Stomach (tissue), 4 donors: ENCODE measurements around the gene FUCA1.

ENCODE experiments used
- CTCF ChIP-seq, 7 experiments: fragments of 450-650 bp in 4 of 7; fragments of 200-600 bp in 3 of 7; sonication (generic) in 3 of 7; IDR thresholded peaks; one replicate each; pipeline ENCODE4 v1.5.1; 2016 to 2019; ENCODE audit warnings: antibody characterized with exemption in 7 of 7, control low read depth in 2 of 7, mild to moderate bottlenecking in 1 of 7
- EP300 ChIP-seq: sonication (generic); formaldehyde crosslinking; IDR thresholded peaks from one replicate; pipeline ENCODE4 v1.6.1; 2017; ENCODE audit warnings: antibody characterized with exemption
- POLR2A ChIP-seq, 4 donors: fragments of 450-650 bp; IDR thresholded peaks; one replicate each; pipeline ENCODE4 v1.6.1; 2016; ENCODE audit warnings: antibody characterized with exemption in 4 of 4, control low read depth in 2 of 4, mild to moderate bottlenecking in 1 of 4, moderate library complexity in 1 of 4
- POLR2AphosphoS5 ChIP-seq, 3 donors: sonication (generic); formaldehyde crosslinking; IDR thresholded peaks; one replicate each; pipeline ENCODE4 v1.6.1; 2016; ENCODE audit warnings: antibody characterized with exemption in 3 of 3

- no peak for TF ChIP-seq CTCF (IDR thresholded peaks at IDR 0.05)
- TF ChIP-seq POLR2AphosphoS5 (IDR thresholded peaks at IDR 0.05): no peak
- TF ChIP-seq POLR2A (IDR thresholded peaks at IDR 0.05): no peak
- no peak for TF ChIP-seq EP300
Measured at GRCh38 chr1:23801338-23801748, 66.7 kb downstream of the FUCA1 start.
